ENCODE results near the gene POP7.
"Not testable (repeated sequence)": the region's sequence is repeated elsewhere in the genome, so short reads cannot be mapped to it uniquely, and the experiment has no call there.

POP7 gene

GRCh38 chr7:100723732-100724275 is 17.9 kb downstream of the POP7 start:
- no peak for DNase-seq (ENCODE audit: low read depth in 1 of 2, low spot score in 1 of 2)

GRCh38 chr7:100724364-100724763 is 18.4 kb downstream of the POP7 start:
- not testable (repeated sequence) for DNase-seq (ENCODE audit: low read depth in 1 of 2, low spot score in 1 of 2)

- no peak for DNase-seq (ENCODE audit: low read depth in 1 of 2, low spot score in 1 of 2)
These were observed 21.3 kb downstream of the POP7 start for GRCh38 chr7:100726996-100727761.

- no peak for DNase-seq (ENCODE audit: low read depth in 1 of 2, low spot score in 1 of 2)
These were observed 22.3 kb downstream of the POP7 start for GRCh38 chr7:100728196-100728595.

GRCh38 chr7:100730136-100730800 is 24.3 kb downstream of the POP7 start:
- DNase-seq (ENCODE audit: low read depth in 1 of 2, low spot score in 1 of 2), result no peak

DNA sequence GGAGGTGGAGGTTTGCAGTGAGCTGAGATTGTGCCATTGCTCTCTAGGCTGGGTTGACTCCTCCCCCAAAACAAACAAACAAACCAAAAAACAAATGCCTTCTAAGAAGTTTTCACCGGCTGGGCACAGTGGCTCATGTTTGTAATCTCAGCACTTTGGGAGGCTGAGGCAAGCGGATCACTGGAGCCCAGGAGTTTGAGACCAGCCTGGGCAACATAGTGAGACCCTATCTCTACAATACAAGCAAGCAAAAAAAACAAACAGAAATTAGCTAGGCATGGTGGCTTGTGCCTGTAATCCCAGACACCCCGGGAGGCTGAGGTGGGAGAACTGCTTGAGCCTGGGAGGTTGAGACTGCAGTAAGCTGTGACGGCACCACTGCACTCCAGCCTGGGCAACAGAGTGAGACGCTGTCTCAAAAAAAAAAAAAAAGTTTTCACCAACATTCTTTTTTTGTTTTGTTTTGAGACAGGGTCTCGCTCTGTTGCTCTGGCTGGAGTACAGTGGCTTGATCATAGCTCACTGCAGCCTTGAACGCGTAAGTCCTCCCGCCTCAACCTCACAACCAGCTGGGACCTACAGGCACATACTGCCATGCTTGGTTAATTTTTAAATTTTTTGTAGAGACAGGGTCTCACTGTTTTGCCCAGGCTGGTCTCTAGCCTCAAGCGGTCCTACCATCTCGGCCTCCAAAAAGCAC is 26.2 kb downstream of the POP7 start:
- DNase-seq (ENCODE audit: low read depth in 1 of 2, low spot score in 1 of 2), result no peak

GRCh38 chr7:100735730-100736129 is 29.8 kb downstream of the POP7 start:
- no peak for DNase-seq (ENCODE audit: low read depth in 1 of 2, low spot score in 1 of 2)

GRCh38 chr7:100736671-100737070 is 30.8 kb downstream of the POP7 start:
- no peak for DNase-seq (ENCODE audit: low read depth in 1 of 2, low spot score in 1 of 2)

DNA sequence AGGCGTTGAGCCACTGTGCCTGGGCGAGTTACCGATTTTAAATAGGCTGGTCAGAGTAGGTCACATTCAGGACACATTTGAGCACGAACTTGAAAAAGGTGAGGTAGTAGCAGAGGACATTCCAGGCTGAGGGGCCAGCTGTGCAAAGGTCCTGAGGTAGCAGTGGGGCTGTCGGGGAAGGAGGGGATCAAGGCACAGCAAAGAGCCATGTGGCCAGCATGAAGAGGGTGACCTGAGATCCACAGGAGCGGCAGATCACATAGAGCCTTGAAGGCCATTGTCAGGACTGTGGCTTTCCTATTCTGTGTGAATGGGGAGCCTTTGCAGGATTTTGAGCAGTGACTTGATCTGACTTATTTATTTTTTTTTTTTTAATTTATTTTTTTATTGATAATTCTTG is 34.0 kb downstream of the POP7 start:
- DNase-seq (ENCODE audit: low read depth in 1 of 2, low spot score in 1 of 2), result no peak

- no peak for DNase-seq (ENCODE audit: low read depth in 1 of 2, low spot score in 1 of 2)
These were observed 38.7 kb downstream of the POP7 start for GRCh38 chr7:100744605-100745004.

DNA sequence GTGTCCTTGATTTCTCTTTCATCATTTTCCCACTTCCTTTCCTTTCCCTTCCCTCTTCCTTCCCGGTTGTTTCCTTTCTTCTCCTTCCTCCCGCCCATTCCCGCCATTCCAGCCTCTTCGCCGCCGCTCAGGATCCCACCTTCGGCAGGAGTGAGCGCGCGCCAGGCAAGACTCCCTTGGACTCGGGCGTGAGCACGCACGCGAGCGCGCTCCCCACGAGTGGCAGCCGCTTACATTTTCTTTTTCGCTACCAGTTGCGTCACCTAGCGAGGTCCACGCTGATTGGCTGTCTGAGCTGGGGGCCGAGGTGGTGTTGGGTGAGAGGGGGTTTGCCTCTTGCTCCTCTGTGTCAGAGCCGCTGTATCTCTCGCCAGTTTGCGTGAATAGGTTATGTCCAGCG is 39.3 kb downstream of the POP7 start:
- DNase-seq (ENCODE audit: low read depth in 1 of 2, low spot score in 1 of 2), result no peak

GRCh38 chr7:100752994-100753393 is 47.1 kb downstream of the POP7 start:
- DNase-seq (ENCODE audit: low read depth in 1 of 2, low spot score in 1 of 2), result no peak

- no peak for DNase-seq (ENCODE audit: low read depth in 1 of 2, low spot score in 1 of 2)
These were observed 47.8 kb downstream of the POP7 start for GRCh38 chr7:100753750-100754149.
